Upper lobe of left lung (tissue), 6 donors: ENCODE data around the gene CCDC7. TPM values are rescaled to one million over a fixed set of nuclear protein-coding genes. Genes with fewer than 3 reads are reported as not detected.

Experiments used
- ATAC-seq, 2 donors: fragments of 200-7000 bp; cut with Tn5 transposase; one replicate each; pipeline ENCODE4 v1.9.1; 2022; ENCODE audit warnings: mild to moderate bottlenecking in 2 of 2, moderate library complexity in 2 of 2; ENCODE audit not compliant: low FRiP score in 2 of 2
- DNase-seq, 2 donors: peaks; one replicate each; pipeline ENCODE4 v3.0.0-alpha.2; 2019 to 2020
- H3K27ac ChIP-seq, 4 donors: fragments of 200-600 bp; sonication (generic); one replicate each; pipeline ENCODE4 v1.5.1; 2016 to 2019
- H3K27me3 ChIP-seq, 4 donors: fragments of 200-600 bp; sonication (generic); one replicate each; pipeline ENCODE4 v1.5.1; 2017 to 2019
- H3K36me3 ChIP-seq, 4 donors: fragments of 200-600 bp; sonication (generic); one replicate each; pipeline ENCODE4 v1.5.1; 2016 to 2019
- H3K4me1 ChIP-seq, 4 donors: fragments of 200-600 bp; sonication (generic); one replicate each; pipeline ENCODE4 v1.5.1; 2018 to 2019
- H3K4me3 ChIP-seq, 4 donors: fragments of 200-600 bp; sonication (generic); one replicate each; pipeline ENCODE4 v1.5.1; 2017 to 2019; ENCODE audit warnings: mild to moderate bottlenecking in 2 of 4, moderate library complexity in 1 of 4
- H3K9me3 ChIP-seq, 4 donors: fragments of 200-600 bp; sonication (generic); one replicate each; pipeline ENCODE4 v1.5.1; 2018 to 2019
- EP300 ChIP-seq, 4 donors: sonication (generic); formaldehyde crosslinking; IDR thresholded peaks; one replicate each; pipeline ENCODE4 v1.5.1; 2017; ENCODE audit warnings: antibody characterized with exemption in 4 of 4, control low read depth in 2 of 4
- POLR2A ChIP-seq, 4 donors: fragments of 450-650 bp; IDR thresholded peaks; one replicate each; pipeline ENCODE4 v1.5.1; 2016 to 2017; ENCODE audit warnings: antibody characterized with exemption in 4 of 4, mild to moderate bottlenecking in 2 of 4
- POLR2AphosphoS5 ChIP-seq, 2 donors: sonication (generic); formaldehyde crosslinking; IDR thresholded peaks; one replicate each; pipeline ENCODE4 v1.5.1; 2017; ENCODE audit warnings: antibody characterized with exemption in 2 of 2
- WGBS, 2 donors: methylation state at CpG; one replicate each; pipeline ENCODE4 v1.1.5; 2017 to 2018; 5-methylcytosine and 5-hydroxymethylcytosine counted together
- total RNA-seq, 6 donors: library from RNA; depleted of rRNA in 4 of 6; stranded (reverse); fragments of >200 nt in 4 of 6; gene quantifications; one replicate each; pipeline versions ENCODE4 v1.1.0 to v1.2.1, GENCODE V29; 2016 to 2021
- TF ChIP-seq, protein P1 (sequence below), 6 experiments: fragments of 450-650 bp in 4 of 6; fragments of 200-600 bp in 2 of 6; sonication (generic) in 2 of 6; IDR thresholded peaks; one replicate each; pipeline ENCODE4 v1.5.1; 2016 to 2019; ENCODE audit warnings: antibody characterized with exemption in 6 of 6
- donor health status: DM: no; HTN: no; CAD: no; lungs with moderate emphysema.
- donor health status: DM: no; HTN: yes; CAD: no; lungs with severe emphysema.

Gene CCDC7
- total RNA-seq, 6 donors from 2014 or later: 6.4 to 39.8 (median 18.0) TPM

- Histone ChIP-seq H3K4me3 (no peak overlapping the region), H3K27me3 (no peaks in the 10 kb centered on the region), H3K36me3 (no peaks in the 10 kb centered on the region), H3K9me3 (no peaks in the 10 kb centered on the region), H3K27ac (no peak overlapping the region), H3K4me1 (no peaks in the 10 kb centered on the region)
- WGBS, 2 donors: 80 to 85% methylated on average over 4 of the region's 4 CpGs
- no peak for DNase-seq
- no peak for TF ChIP-seq EP300 (IDR thresholded peaks at IDR 0.05)
- no peak for ATAC-seq
These were observed 401.0 kb downstream of the CCDC7 start for GRCh38 chr10:32846974-32847373.

DNA sequence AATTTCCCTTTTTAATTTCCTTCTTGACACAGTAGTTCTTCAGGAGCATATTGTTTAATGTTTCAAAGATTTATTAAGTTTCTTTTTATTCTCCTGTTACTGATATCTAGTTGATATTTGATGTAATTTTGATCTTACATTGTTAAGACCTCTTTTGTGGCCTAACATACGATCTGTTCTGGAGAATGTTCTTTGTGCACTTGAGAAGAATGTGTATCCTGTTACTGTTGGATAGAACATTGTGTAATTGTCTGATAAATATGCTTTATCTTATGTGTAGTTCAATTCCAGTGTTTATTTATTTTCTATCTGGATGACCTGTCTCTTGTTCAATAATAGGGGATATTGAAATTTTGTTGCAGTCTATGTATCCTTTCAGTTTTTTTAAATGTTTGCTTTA, 405.4 kb downstream of the CCDC7 start:
- Histone ChIP-seq H3K27ac (no peak overlapping the region), H3K9me3 (no peaks in the 10 kb centered on the region), H3K27me3 (no peaks in the 10 kb centered on the region), H3K4me1 (no peaks in the 10 kb centered on the region), H3K4me3 (no peak overlapping the region), H3K36me3 (no peaks in the 10 kb centered on the region)
- ATAC-seq (no peak), DNase-seq (no peak)
- TF ChIP-seq, protein P1, sequence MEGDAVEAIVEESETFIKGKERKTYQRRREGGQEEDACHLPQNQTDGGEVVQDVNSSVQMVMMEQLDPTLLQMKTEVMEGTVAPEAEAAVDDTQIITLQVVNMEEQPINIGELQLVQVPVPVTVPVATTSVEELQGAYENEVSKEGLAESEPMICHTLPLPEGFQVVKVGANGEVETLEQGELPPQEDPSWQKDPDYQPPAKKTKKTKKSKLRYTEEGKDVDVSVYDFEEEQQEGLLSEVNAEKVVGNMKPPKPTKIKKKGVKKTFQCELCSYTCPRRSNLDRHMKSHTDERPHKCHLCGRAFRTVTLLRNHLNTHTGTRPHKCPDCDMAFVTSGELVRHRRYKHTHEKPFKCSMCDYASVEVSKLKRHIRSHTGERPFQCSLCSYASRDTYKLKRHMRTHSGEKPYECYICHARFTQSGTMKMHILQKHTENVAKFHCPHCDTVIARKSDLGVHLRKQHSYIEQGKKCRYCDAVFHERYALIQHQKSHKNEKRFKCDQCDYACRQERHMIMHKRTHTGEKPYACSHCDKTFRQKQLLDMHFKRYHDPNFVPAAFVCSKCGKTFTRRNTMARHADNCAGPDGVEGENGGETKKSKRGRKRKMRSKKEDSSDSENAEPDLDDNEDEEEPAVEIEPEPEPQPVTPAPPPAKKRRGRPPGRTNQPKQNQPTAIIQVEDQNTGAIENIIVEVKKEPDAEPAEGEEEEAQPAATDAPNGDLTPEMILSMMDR (IDR thresholded peaks at IDR 0.05): no peak
- no peak for TF ChIP-seq POLR2A (IDR thresholded peaks at IDR 0.05)
- TF ChIP-seq POLR2AphosphoS5 (IDR thresholded peaks at IDR 0.05): no peak
- no peak for TF ChIP-seq EP300 (IDR thresholded peaks at IDR 0.05)
- 0% methylated on average over 1 of the region's 1 CpG for WGBS, 2 donors

GRCh38 chr10:32854435-32854834, 408.5 kb downstream of the CCDC7 start:
- DNase-seq (no peak), ATAC-seq (no peak)
- 89 to 91% methylated on average over 2 of the region's 2 CpGs for WGBS, 2 donors
- Histone ChIP-seq H3K36me3 (no peaks in the 10 kb centered on the region), H3K9me3 (no peaks in the 10 kb centered on the region), H3K27ac (no peak overlapping the region), H3K27me3 (no peaks in the 10 kb centered on the region), H3K4me3 (no peak overlapping the region), H3K4me1 (no peaks in the 10 kb centered on the region)
- TF ChIP-seq POLR2A (IDR thresholded peaks at IDR 0.05) (no peak), POLR2AphosphoS5 (IDR thresholded peaks at IDR 0.05) (no peak), EP300 (IDR thresholded peaks at IDR 0.05) (no peak)
- TF ChIP-seq, protein P1 (IDR thresholded peaks at IDR 0.05): no peak

DNA sequence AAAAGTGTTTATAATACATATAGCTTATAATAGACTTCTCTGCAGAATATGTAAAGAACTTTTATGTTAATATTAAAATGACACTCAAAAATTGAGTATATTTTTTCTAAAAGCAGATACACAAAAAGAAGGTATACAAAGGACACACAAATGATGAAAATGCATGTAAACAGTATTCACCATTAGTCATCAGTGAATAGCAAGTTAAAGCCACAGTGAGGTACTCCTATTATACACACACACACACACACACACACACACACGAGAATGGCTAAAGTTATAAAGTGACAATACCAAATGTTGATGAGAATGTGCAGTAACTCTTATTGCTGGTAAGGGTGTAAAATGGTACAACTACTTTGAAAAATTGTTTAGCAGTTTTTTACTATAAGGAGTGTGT, 419.2 kb downstream of the CCDC7 start:
- ATAC-seq: no peak
- WGBS, 2 donors: 86 to 89% methylated on average over 1 of the region's 1 CpG

GRCh38 chr10:32877915-32878314, 432.0 kb downstream of the CCDC7 start:
- no peak overlapping the region for H3K27ac ChIP-seq
- no peak overlapping the region for H3K4me3 ChIP-seq
- H3K27me3 ChIP-seq: no peaks in the 10 kb centered on the region
- ATAC-seq (no peak), DNase-seq (no peak)
- no peaks in the 10 kb centered on the region for H3K9me3 ChIP-seq
- H3K4me1 ChIP-seq: no peaks in the 10 kb centered on the region
- TF ChIP-seq POLR2AphosphoS5 (IDR thresholded peaks at IDR 0.05) (no peak), EP300 (IDR thresholded peaks at IDR 0.05) (no peak), POLR2A (IDR thresholded peaks at IDR 0.05) (no peak)
- TF ChIP-seq, protein P1 (IDR thresholded peaks at IDR 0.05): no peak
- H3K36me3 ChIP-seq: no peaks in the 10 kb centered on the region

More for the DNA sequence above, 419.2 kb downstream of the CCDC7 start:
- Histone ChIP-seq H3K4me3 (no peak overlapping the region), H3K9me3 (no peaks in the 10 kb centered on the region), H3K4me1 (no peaks in the 10 kb centered on the region), H3K27me3 (no peaks in the 10 kb centered on the region), H3K36me3 (no peaks in the 10 kb centered on the region), H3K27ac (no peak overlapping the region)
- DNase-seq: no peak
- TF ChIP-seq EP300 (IDR thresholded peaks at IDR 0.05) (no peak), POLR2AphosphoS5 (IDR thresholded peaks at IDR 0.05) (no peak), POLR2A (IDR thresholded peaks at IDR 0.05) (no peak)
- TF ChIP-seq, protein P1 (IDR thresholded peaks at IDR 0.05): no peak
